Activated T-cell treated with anti-CD3 and anti-CD28 coated beads, Interleukin-2, amount 50 U/mL, for 1 hour (primary cell): Measurements from ENCODE around the gene CDC25C.

Experiments used
- DNase-seq: peaks from one replicate; pipeline ENCODE4 v3.0.0-alpha.2; 2020

The CDC25C gene

DNA sequence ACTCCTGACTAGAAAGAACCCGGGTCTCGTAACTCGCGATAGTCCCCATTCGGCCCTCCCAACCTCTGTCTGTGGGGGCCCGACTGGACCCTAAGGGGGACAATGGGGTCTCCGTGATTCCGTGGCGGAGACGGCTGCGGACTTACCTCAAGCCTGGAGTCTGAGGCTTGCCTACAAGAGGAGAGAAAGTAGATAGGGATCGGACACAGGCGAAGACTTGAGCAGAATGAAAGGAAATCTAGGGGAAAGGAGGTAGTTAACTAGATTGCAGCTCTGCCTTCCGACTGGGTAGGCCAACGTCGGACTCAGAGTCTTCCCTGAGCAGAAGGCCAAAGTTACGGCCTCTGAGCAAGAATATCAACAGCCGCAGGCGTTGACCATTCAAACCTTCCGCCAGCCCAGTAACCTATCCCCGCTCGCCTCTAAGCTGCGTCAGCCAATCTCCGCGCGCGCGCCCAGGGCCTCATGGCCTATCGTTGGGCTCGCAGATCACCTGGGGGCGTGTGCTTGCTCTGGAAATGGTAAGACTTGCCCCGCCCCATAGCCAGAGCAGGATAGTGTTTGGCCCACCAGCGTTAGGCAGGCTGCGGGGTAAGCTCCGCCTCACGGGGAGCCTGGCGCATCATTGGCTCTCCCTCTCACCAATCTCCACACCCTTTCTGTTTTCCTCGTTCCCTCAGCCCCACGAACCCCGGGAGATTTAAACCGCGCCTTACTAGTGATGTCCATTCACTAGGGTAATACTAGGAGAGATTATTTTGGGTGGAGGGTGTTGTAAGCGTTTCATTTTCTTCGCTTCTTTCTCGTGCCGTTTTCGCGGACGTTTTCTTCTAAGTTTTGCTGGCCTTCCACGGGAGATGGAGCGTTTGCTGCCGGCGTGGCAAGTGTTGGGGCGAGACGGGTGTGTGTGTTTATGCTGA, at the start of gene CDC25C:
Gene CDC25C, minus strand, starts transcription at position 356 of the 920 bp plus-strand sequence. CDS start 624 bp downstream, outside the sequence.
- peak; percentile 91 for DNase-seq

DNA sequence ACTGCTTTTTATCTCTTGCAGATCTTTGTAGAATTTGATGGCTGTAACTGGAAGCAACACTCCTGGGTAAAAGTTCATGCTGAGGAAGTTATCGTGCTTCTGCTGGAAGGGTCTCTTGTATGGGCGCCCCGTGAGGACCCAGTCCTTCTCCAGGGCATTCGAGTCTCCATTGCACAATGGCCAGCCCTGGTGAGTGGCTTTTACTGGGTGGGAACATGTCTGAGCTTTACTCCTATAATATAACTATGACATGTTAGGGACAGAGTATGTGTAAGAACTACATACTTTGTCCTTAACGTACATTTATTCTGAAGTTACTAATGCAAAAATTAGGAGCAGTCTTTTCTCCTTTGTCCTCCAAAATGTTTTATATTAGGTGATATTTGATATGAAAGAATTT, 41.0 kb upstream of the CDC25C start:
- no peak for DNase-seq

DNA sequence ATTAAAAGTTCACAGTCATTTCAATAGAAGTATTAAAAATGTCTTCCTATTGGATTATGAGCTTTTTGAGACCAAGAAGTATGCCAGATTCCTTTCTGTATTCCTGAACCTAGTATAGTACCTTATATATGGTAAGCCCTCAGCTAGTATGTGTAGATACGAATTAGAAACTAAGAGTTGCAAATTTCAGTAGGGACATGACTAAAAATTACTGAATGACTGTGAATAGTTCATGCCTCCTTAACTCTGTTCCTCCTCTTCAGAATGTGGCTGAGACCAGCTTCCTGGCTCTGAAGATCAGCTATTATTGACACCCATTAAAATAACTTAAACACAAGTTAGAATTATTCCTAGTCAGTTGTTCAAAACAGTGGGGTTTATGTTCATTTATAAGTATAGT, 40.6 kb upstream of the CDC25C start:
- no peak for DNase-seq

DNA sequence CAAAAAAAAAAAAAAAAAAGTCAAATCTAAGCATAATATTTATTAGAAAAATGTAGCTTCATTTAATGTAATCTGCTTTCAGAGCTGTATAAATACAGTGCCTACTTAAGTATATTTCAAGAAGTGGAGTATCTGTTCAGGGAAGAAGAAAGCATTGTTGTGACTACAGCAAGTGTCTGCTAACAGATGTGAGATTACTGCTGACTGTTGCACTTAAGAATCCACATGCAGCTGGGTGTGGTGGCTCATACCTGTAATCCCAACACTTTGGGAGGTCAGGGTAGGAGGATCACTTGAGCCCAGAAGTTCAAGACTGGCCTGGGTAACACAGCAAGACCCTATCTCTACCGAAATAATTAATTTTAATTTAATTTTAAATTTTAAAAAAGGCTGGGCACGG, 39.9 kb upstream of the CDC25C start:
- DNase-seq, result no peak

DNA sequence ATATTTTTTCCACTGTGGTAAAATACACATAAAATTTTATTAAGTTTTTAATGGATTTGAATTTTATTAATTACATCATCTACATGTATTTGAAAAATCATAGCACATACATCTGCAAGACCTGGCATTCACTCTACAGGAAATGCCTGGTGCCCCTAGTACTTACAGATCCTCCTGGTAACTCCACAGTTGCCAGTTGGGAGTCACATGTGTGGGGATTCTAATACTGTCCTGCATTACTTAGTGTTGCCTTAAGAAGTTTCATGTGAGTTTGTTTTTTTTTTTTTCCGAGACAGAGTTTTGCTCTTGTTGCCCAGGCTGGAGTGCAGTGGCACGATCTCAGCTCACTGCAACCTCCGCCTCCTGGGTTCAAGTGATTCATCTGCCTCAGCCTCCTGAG, 38.9 kb upstream of the CDC25C start:
- DNase-seq, result no peak

DNA sequence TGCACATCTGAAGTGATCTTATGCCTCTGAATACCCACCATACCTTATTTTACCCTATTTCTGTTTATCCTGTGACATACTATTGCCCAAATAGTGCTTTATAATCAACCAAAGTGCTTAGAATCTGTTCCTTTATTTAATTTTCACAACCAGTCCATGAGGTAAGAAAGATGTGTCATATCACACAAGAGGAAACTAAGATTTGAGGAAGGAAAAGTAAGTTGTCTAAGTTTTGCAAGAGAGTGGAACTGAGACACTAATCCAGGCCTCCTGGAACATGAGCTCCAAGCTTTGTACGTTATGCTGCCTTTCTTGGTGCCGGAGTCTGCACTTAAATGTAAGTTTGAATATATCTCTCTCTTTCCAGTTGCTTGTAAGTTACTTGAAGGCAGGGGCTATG, 38.1 kb upstream of the CDC25C start:
- no peak for DNase-seq

DNA sequence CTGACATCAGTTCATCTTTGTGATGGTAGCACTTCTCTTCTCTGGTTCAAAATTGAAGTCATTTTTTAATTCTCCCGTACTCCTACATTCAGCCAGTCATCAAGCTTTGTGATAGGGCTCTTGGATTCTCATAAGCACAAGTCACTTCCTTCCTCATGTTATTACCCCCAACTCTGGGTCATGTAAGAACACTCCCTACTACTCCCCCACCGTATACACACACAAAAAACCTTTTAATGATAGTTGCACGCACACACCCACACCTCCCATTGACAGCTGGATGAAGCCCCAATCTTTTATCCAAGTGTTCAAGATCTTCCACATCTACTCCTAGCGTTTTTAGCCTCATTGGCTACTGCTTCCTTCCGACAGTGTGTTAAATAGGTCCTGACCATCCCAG, 37.7 kb upstream of the CDC25C start:
- DNase-seq, result no peak

DNA sequence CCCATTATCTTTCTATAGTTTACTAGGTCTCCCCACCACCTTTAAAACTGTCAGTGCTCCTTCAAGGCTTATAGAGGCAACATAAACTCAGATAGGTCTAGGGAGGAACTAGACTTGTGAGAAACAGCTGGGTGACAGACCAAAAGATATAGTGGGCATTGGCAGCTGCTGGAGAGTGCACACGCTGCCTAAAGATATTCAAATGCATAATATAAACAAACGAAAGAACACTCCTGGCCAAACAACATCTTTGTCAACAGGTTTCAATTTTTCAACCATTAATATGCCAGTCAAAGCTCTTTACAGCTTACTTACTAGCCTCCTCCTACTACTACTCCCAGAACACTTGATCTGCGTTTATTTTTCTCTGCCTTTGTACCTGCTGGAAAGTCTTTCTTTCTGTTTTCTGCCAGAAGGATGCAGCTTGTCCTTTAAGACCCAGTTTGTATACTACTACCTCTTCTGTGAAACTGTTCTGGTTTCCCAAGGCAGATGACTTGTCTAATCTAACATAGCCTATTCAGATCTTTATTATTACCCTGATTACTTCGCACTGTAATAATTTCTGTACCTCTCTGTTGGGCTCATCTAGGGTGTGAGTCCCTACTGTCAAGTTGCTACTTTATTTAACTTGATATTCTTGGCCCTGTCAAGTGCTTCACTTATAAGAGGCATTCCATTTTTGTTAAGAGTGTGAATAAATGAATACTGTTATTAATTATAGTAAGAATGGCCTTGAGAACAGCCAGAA, 35.2 kb upstream of the CDC25C start:
- no peak for DNase-seq

DNA sequence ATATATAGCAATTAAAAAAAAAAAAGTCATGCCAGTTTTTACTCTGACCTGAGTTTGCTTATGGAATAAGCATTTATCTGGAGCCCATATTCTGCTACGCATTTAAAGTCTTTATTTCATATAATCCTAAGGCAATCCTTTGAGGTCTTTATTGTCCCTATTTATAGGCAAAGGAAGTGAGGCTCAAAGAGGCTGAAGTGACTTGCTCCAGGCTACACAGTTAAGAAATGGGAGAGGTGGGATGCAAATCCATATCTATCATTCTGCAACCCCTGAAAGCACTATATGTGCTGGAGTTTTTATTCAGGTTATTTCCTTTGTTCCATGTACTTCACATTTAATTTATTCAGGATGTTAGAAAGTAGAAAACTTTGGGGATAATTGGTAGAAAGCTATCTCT, 33.0 kb upstream of the CDC25C start:
- no peak for DNase-seq

DNA sequence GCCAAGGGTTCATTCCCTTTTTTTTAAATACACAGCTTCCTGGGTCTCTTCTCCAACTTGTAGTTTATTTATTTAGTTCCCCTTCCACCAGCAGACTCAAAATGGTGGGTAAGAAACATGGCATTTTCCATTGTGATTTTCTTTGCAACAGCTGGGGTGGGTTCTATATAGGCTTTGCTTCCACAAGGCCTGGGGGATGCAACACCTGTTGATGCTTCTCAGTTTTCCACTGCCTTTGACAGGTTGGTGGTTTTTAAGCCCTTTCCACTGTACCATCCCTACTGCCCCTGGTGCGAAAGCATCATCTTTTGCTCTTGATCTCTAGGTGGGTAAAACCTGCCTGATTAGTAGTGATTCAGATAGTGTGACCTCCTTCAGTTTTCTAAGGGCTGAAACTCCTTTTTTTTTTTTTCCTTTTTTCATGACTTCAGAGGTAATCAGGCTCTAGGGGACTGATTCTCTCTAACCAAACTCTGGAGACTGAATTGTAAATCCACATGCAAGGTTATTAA, 29.4 kb upstream of the CDC25C start:
- no peak for DNase-seq

DNA sequence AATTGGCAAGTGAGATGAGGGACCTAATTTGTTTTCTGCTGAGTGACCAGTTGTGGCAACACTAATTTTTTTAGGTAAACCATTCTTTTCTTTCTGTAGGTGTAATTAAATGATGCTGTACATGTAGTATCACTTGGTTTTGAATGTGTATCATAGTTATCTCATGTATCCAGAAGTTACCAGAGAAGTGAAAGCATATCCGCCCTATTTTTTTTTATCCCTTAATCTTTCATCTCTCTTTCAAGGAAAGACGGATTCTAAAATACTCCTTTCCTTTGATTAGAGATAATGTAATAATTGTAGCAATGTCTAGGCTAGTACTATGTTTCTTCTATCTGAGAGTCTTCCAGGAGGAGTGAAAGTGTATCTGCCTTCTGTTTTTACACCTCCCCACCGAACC, 28.0 kb upstream of the CDC25C start:
- DNase-seq, result no peak

DNA sequence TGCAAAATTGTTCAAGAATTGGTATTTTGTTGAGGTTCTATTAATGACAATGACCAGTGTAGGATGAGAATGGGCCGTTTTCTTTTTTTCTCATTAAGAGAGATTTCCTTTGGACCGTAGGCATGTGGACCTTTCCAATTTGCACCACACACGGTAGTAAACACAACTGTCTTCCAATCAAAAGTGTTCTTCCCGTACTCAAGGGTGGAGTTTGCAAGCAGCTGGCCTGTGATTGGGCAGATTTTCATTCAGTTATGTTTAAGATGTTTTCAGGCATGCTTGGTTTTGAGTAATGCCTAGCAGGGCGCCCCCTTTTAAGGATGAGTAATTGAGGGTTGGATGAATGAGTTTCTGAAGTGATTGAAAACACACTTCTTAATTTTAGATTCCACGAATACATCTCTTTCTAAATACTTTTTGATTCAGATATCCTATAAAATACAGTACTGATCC, 23.3 kb upstream of the CDC25C start:
- no peak for DNase-seq

DNA sequence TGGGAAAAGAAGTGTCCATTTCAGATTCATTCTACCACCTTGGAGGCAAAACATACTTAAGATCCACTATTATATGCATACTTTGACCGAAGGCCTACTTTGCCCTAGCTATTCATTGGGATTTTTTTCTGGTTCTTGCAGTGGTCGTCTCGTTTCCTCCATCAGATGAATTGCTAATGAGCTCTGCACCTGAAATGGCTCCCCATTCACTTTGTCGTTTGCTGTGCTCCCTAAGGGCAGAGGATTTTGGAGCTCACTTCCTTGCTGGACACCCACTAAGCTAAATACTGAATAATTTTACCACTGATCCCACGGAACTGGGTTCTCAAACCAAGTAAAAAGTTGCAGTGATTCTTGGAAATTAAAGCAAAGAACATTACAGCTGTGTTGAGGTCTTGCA, 22.8 kb upstream of the CDC25C start:
- no peak for DNase-seq

DNA sequence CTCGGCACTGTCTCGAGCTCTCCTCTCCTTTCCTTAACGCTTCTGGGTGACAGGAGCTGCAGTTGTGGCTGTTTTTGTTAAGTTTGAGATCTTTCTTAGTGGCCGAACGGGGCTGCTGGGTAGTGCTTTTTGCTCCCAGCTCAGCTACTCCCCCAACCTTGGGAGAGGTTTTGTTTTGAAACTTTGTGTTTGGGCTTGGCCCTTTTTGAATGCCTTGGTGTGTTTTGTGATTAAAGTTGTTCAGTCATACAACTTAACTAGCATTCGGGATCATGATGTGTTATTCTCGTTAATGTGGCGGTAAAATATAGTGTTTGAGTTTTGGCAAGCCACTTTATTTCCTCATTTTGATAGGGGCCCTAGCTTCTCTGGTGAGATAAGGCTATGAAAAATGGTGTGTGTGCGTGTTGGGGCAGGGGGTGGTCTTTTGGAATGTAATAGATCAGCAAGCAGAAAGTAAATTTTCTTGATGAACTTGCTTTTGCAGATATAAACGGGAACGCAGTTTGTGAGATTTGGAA, 22.0 kb upstream of the CDC25C start:
- no peak for DNase-seq

DNA sequence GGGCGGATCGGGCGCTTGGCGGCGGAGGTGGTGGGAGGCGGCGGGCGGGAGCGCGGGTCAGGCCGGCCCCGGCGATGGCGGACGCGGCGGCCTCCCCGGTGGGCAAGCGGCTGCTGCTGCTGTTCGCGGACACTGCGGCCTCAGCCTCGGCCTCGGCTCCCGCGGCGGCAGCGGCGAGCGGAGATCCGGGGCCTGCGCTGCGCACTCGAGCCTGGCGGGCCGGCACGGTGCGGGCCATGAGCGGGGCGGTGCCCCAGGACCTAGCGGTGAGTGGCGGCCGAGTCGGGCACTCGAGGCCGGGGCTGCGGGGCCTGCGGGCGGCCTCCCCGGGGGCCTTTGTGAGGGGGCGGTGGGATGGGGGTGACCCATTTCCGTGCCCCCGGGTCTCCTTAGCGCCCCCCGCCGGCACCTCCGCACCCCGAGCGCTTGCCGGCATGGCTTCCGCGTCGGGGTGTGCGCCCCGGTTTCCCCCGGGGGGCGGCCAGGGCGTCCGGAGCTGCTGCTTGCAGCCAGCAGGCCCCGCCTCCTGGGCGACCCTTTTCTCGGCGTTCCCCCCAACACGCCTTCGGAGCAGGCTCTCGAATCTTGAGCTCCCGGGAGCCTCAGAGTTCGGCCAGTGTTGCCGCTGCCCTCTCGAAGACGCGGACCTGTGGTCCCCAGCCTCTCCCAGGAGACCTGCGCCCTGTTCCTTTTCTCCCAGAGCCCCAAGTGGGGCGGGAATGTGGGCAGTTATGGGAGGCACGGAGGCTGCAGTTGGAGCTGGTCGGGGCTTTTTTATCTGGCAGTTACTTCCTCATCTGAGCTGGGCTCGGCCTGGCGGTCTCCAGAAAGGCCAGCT, 21.3 kb upstream of the CDC25C start:
- peak; percentile 82 for DNase-seq

DNA sequence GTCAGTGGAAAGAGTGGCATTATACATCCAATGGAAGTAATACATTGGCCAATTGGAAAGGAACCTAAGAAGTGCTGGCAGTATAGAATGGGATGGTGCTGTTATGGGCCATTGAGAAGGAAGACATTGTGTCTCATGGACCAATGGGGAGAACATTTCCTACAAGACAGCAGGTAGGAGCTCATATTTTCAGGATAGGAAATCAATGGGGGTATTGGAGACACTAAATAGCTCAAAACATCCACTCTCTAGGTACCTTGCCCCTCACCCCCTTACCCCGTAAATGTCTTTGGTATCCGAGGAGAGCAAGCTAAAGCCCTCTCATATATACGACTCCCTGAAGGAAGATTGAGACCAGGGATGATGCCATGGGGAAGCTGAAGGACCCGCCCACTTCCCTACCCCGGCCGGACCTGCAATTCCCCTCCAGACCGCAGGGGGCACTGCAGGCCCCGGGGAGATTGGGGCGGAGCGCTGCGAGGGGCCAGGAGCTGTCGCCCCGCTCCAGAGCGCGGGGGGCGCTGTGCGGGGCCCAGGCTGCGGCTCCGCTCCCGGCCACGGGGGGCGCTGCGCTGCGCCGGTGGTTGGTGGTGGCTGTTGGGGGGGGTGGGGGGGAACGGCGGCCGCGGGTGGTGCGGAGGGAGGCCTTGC, 20.6 kb upstream of the CDC25C start, which contains the start of gene KDM3B:
Gene KDM3B, plus strand, starts transcription at position 615 of the 651 bp plus-strand sequence. CDS start 111 bp downstream, outside the sequence.
- DNase-seq, result peak; percentile 99

DNA sequence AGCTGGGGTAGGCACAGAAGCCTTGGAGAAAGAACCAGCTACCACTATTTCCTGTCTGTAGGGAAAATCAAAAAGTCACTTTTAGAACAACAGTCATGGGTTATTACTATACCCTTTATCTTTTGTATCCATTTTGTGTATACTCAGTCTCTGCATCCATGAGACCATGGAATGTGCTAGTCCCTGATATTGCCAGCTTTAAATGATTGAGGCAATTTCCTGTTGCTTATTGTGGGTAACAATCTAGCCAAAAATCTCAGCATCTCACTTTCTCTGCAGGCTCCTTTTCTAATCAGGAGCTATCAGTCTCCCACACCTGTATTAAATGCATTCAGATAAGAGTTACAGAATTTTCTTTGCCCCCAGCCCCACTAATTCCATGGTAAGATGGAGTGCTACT, 19.9 kb upstream of the CDC25C start:
- no peak for DNase-seq

DNA sequence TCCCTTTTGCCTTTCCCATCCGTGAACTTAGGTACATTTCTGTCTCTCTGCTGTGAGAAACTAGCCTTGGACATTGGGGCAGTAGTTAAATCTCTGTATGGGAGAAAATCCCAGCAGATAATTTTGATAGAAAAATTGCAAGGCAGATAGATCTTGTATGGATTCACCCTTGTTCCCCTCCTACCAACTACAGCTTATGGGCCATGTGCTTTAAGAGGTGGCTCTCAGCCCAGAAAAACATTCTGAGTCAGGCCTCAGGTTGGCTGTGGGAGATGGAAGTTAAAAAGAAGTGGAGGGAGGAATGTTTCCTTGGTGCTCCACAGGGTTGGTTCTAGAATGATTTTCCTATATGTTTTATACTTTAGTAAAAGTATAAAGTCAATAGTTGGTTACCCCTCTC, 19.5 kb upstream of the CDC25C start:
- DNase-seq, result no peak

DNA sequence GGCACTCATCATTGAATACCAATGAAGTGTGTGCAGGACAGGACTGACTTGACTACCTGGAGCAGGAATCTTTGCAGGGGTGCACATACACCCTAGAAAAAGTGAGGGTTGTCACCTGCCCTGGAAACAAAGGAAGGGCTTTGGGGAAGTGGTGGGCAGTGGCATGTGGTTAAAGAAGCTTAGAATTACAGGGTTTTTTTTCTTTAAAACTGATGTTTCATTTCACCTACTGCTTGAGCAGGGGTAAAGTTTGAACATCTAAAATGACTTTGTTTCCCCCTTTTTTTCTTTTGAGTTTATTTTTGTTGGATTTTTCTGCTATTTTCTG, 18.9 kb upstream of the CDC25C start:
- DNase-seq, result no peak

DNA sequence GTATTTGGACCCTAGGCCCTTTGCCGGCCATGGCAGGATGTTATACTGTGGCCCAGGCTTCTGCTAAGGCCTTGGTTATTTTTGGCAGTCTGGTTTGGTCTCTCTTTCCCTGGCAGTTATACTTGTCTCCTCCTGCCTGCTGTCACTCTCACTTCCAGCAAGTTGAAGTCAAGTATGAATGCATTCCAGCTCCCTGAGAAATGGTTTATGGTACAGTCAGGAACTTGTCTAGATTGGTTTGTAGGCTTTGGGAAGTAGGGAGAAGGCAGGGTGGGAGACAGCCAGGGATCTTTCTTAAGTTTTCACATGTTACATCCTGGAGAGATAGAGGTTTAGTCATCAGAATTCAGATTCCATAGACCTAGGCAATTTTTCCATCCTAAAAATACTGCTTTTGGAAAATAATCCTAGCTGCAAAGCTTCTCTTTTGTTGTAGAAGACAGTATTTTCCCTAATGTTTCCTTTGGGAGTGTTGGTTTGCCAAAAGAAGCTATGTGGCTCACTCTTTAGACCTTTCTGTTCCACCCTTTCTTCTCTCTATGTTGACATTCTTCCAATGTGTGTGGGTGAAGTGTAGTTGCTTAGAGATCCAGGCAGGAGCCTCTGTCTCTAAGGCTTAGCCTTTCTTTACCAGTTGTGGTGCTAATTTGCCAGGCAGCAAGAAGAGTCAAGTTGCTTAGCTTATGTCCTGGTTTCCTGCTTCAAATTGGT, 18.4 kb upstream of the CDC25C start:
- no peak for DNase-seq

DNA sequence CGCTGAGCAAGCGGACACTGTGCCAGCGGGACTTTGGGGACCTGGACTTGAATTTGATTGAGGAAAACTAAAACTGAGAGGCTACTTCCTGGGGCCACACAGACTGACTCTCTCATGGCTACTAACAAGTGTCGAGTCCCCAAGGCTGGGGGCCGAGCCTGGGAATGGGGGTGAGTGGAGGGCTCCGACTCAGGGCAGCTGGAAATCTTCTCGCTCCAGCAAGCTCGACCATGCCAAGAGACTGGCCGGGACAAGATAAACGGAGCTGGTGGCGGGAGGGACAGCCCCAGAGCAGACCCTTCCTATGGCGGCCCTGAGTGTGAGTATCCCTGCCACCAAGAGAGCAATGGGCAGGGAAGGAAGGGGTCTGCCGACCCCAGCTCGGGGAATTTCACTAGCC, 15.3 kb upstream of the CDC25C start:
- DNase-seq, result no peak
